Right cardiac atrium (tissue), 5 donors: Measurements from ENCODE around the gene SPATA31C1. TPM values are rescaled to one million over a fixed set of nuclear protein-coding genes. Genes with fewer than 3 reads are reported as not detected.
"Not testable (repeated sequence)": the region's sequence is repeated elsewhere in the genome, so short reads cannot be mapped to it uniquely, and the experiment has no call there.

Experiments used
- ATAC-seq, 2 donors: fragments of 200-7000 bp; cut with Tn5 transposase; one replicate each; pipeline versions ENCODE4 v1.8.0 to v1.9.1; 2020; ENCODE audit warnings: moderate library complexity in 2 of 2, mild to moderate bottlenecking in 1 of 2
- DNase-seq, 3 donors: peaks; one replicate each; pipeline ENCODE4 v3.0.0-alpha.2; 2020
- H3K27ac ChIP-seq: one replicate; pipeline ENCODE4 v1.5.1; 2013; ENCODE audit warnings: mild to moderate bottlenecking, low read length, control low read depth, moderate library complexity
- H3K27me3 ChIP-seq: one replicate; pipeline ENCODE4 v1.6.1; 2013; ENCODE audit not compliant: control insufficient read depth, insufficient read depth
- H3K4me1 ChIP-seq: one replicate; pipeline ENCODE4 v1.6.1; 2013; ENCODE audit warnings: low read length; ENCODE audit not compliant: control insufficient read depth, insufficient read depth
- H3K4me3 ChIP-seq: one replicate; pipeline ENCODE4 v1.5.1; 2013; ENCODE audit warnings: low read length, control low read depth
- H3K9me3 ChIP-seq: one replicate; pipeline ENCODE4 v1.6.1; 2013; ENCODE audit warnings: low read length; ENCODE audit not compliant: control insufficient read depth
- WGBS: extraction: QIAGEN DNeasy Blood & Tissue Kit; methylation state at CpG from one replicate; pipeline ENCODE4 v1.1.7; 2013; 5-methylcytosine and 5-hydroxymethylcytosine counted together
- intact Hi-C, 4 donors: fragments of 100-400 bp; cut with DNase I; formaldehyde crosslinking; loops; one replicate each; pipeline versions ENCODE4 v1.11.0 to v1.14.0; 2022 to 2023
- long read RNA-seq, 4 donors: library from polyadenylated mRNA; unstranded; transcript quantifications; one replicate each; pipeline ENCODE4 v2.0.0, GENCODE V29; 2020 to 2021
- polyA plus RNA-seq: library from polyadenylated mRNA; stranded (reverse); fragments of 200-250 nt; gene quantifications from one replicate; pipeline ENCODE4 v1.2.3, GENCODE V29; 2013
- total RNA-seq, 4 donors: library from RNA; stranded (reverse); fragmentation: NEBNext Ultra II Directional; extraction: Animal tissue kit (Norgen Biotek cat#: 25700); gene quantifications; one replicate each; pipeline ENCODE4 v1.2.1, GENCODE V29; 2021
- donor health status: healthy with polysubstance abuse.
- donor health status: DM: no; HTN: yes; CAD: no.
- donor health status: DM: no; HTN: no; CAD: no.
- donor health status: DM: no; HTN: yes; CAD: no; lungs with severe emphysema.
- donor health status: DM: yes; HTN: yes; CAD: no.

The SPATA31C1 gene
- total RNA-seq (not detected), polyA plus RNA-seq (not detected)
- long read RNA-seq, donor 1 = 0 reads
- long read RNA-seq, donor 2 = 0 reads
- long read RNA-seq, donor 3 = 0 reads
- long read RNA-seq, donor 4 = 0 reads

DNA sequence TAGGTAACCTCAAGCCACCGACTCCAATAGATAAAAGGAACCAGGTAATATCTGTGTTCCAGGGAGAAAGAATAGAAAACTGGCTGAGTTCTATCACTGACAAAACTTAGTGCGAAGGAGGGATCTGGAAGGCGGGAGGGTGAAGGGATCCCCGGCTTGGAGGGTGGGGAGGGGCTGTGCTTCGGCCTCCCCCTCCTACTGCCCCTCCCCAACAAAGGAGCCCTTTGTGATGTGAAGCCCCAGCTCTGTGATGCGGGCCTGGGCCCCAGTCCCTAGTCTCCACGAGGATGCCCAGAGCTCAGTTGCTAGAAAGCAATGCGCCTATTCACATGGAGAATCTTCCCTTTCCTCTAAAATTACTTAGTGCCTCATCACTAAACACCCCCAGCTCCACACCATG, at the start of gene SPATA31C1:
Gene SPATA31C1, plus strand, starts transcription at position 301 of the 400 bp plus-strand sequence.
- H3K4me3 ChIP-seq, H3K27me3 ChIP-seq, DNase-seq, H3K27ac ChIP-seq, intact Hi-C loops, H3K4me1 ChIP-seq, H3K9me3 ChIP-seq, ATAC-seq: not testable (repeated sequence)
- no CpG with 5 or more reads among the region's 8 CpGs for WGBS

DNA sequence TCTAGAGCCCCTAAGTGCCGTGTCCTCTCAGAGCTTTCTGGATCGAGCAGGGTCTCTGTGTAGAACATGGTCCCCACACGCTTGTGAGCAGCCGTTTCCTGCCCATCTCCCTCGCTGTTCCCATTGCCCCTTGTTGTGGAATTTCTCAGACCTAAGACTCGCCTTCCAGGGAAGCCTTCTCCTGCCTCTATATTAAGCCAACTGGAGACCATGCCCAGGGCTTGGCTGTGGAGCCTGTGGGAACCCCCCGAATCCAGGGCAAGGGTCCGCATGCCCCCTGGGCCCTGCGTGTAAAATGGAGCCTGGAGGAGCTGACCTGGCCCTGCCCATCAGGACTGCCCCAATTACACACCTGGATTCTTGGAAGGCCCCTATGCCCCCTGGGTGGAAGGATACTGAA, 49.6 kb upstream of the SPATA31C1 start:
- no peak overlapping the region for H3K4me3 ChIP-seq
- H3K27me3 ChIP-seq = no peaks in the 10 kb centered on the region
- 92% methylated on average over 9 of the region's 9 CpGs for WGBS
- intact Hi-C loops = no loop called here
- H3K27ac ChIP-seq = no peak overlapping the region
- no peaks in the 10 kb centered on the region for H3K4me1 ChIP-seq
- peak in 1 of 3 donors; percentile 30 for DNase-seq
- H3K9me3 ChIP-seq = no peaks in the 10 kb centered on the region
- no peak for ATAC-seq

DNA sequence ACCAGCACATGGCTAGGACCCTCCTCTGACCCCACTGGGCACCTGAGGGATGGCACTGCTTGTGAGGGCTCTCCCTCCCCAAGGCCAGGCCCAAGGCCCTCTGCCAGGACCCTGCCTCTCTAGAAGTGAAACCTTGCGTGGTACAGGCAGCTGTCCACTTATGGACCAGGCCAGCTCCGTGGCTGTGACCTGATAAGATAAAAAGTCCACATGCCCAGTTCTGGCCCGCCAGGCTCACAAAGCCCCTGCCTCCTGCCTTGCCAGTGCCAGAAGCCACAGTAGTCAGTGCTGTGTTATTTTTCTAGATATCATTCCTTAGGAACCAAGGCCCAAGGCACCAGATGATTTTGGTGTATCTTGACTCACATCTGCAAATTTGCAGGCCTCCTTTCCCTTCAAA, 49.1 kb upstream of the SPATA31C1 start:
- Histone ChIP-seq H3K9me3 (no peaks in the 10 kb centered on the region), H3K4me3 (no peak overlapping the region), H3K27me3 (no peaks in the 10 kb centered on the region), H3K27ac (no peak overlapping the region), H3K4me1 (no peaks in the 10 kb centered on the region)
- intact Hi-C loops = no loop called here
- 58% methylated on average over 3 of the region's 3 CpGs for WGBS
- ATAC-seq (no peak), DNase-seq (no peak)

DNA sequence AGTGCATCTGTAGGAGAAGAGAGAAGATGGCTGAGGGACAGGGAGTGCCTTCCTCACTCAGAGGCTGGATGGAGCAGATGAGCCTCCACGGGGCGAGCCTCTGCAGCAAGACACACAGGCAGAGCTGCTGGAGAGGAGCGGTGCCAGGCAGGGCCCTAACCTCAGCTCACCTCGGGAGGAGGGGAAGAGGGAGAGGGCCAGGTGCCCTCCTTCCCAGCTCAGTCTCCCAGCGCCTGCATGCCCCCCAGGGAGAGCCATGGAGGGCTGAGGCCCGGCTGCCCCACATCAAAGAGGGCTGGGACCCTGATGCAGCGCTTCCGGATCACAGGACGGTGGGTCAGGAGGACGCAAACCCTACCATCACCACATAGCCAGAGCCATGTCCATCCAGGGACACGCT, 48.7 kb upstream of the SPATA31C1 start:
- WGBS = 84% methylated on average over 11 of the region's 11 CpGs
- ATAC-seq (no peak), DNase-seq (peak in 1 of 3 donors; percentile 37)
- Histone ChIP-seq H3K27me3 (no peaks in the 10 kb centered on the region), H3K4me1 (no peaks in the 10 kb centered on the region), H3K27ac (no peak overlapping the region), H3K9me3 (no peaks in the 10 kb centered on the region), H3K4me3 (no peak overlapping the region)
- intact Hi-C loops = no loop called here

DNA sequence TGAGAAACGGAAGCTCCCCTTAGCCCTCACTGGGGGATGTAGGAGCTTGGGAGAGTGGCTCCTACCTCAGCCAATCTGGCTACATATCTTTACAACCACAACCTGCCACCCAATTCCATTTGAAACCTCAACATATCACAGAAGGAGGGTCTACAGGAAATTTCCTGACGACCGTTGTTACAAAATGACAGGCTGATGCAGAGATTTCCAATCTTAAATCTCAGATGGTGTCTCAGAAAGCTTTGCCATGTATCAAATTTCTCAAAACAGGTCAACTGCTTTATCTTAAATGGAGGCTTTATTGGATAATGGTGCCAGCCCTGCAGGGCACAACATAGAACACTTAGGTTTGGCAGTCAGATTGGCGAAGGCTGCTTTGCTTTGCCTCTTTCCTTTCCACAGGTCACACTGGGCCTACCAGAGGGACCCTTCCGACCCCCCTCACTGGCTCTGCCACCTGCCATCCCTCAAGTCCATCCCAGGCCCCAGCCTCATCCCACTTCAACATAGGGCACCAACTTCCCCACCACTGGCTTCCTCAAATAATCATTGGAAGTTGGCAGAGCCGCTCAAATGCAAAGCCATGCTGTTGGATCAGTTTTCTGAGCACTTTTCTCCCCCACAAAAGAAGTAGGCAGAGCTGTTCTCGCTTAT, 46.2 kb upstream of the SPATA31C1 start:
- WGBS = 83% methylated on average over 7 of the region's 7 CpGs
- Histone ChIP-seq H3K27me3 (no peaks in the 10 kb centered on the region), H3K4me3 (no peak overlapping the region), H3K4me1 (no peaks in the 10 kb centered on the region), H3K27ac (no peak overlapping the region), H3K9me3 (no peaks in the 10 kb centered on the region)
- DNase-seq = peak in 1 of 3 donors; percentile 53
- no peak for ATAC-seq
- intact Hi-C loops = no loop called here

DNA sequence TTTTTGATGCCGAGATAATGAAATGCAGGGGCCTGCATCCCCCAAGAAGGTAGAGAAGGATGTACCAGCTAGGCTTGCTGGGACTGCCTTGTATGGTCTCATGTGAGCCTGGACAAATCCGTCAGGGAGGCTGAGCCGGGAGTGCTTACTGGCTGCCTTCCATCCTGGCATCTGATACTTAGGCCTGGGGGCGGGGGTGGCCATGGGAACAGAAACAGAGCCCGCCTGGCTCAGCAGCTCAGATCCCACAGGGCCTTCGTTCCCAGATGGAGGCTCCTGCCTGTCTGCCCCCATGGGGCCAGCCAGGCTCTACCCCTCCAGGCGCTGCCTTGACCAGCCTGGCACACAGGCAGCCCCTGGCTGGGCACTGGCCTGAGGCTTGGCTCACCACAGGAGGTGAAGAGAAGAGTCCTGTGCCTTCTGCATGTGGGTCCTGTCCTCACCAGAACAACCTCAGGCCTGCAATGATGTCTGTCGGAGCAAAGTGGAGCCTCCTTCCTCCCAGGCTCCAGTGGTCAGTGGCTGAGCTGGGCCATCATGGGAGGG, 45.6 kb upstream of the SPATA31C1 start:
- WGBS = 54% methylated on average over 8 of the region's 8 CpGs
- Histone ChIP-seq H3K27ac (no peak overlapping the region), H3K4me1 (no peaks in the 10 kb centered on the region), H3K4me3 (no peak overlapping the region), H3K27me3 (no peaks in the 10 kb centered on the region), H3K9me3 (no peaks in the 10 kb centered on the region)
- no peak for DNase-seq
- no peak for ATAC-seq
- intact Hi-C loops = no loop called here

DNA sequence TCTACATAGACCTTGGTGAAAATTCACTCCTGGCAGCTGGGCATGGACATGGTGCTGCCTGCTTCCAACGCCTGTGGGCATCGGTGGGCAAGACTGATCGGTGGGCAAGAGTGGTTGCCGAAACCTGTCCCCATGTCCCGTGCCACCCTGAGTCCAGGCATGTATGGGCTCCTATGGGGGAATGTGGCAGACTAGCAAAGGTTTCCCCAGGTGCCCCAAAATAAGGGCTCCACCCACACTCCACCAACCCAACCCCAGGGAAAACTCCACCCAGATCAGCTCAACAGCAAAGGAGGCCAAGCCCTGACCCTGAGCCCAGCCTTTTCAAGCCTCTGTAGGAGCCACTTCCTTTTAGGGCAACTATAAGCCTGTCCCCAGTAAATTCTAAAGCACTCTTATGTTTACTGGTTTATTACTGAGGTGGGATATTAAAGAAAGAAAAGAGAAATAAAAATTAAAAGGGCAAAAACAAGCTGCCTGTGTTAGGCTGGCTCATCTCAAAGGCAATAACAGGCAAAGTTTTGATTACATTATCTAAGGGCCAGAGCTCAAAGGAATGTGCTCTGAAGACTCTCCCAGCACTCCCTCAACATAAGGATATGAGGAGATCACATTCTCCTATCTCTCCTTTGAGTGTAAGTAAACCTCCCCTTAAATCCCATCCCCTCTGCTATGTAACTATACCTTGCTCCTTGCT, 44.0 kb upstream of the SPATA31C1 start:
- intact Hi-C loops = no loop called here
- WGBS = 95% methylated on average over 5 of the region's 5 CpGs
- DNase-seq (no peak), ATAC-seq (peak in 1 of 2 donors; percentile 12)
- H3K9me3 ChIP-seq = no peaks in the 10 kb centered on the region
- H3K27me3 ChIP-seq = no peaks in the 10 kb centered on the region
- H3K4me1 ChIP-seq = no peaks in the 10 kb centered on the region
- H3K27ac ChIP-seq = no peak overlapping the region
- H3K4me3 ChIP-seq = no peak overlapping the region

DNA sequence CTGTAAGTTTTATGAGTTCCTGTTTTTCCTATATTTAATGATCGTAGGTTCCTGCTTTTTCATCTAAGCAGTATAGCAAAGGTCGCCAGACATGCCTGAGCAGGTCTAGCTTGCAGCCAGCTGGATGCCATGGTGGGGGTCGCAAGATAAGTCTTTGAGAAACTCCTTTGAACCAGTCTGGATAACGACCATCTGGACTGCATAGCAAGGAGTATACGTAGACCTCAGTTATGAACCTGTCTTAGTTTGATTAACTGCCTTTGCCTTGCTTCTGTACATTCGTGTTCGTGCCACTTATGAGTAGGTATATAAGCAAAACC, 43.5 kb upstream of the SPATA31C1 start:
- no peak overlapping the region for H3K27ac ChIP-seq
- DNase-seq = no peak
- no peak overlapping the region for H3K4me3 ChIP-seq
- intact Hi-C loops = no loop called here
- H3K27me3 ChIP-seq = no peaks in the 10 kb centered on the region
- 64% methylated on average over 7 of the region's 7 CpGs for WGBS
- H3K4me1 ChIP-seq = no peaks in the 10 kb centered on the region
- H3K9me3 ChIP-seq = no peaks in the 10 kb centered on the region
- no peak for ATAC-seq

DNA sequence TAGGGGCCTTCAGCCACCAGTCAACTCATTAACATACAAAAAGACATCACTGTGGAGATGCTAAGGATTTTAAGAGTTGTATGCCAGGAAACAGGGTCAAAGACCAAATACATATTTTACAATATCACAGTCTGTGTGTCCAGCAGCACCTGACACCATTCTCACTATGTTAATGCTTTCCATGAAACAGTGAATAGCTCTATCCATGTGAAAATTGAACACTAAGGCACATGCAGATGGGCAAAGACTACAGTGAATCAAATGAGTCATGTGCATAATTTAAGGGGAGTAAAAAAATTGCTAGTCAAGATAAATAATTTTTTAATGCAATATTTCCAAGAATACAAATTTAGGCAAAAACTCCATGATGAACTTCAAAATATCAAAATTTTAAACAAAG, 42.7 kb upstream of the SPATA31C1 start:
- no peaks in the 10 kb centered on the region for H3K9me3 ChIP-seq
- no peaks in the 10 kb centered on the region for H3K27me3 ChIP-seq
- no peak overlapping the region for H3K4me3 ChIP-seq
- intact Hi-C loops = no loop called here
- DNase-seq (no peak), ATAC-seq (no peak)
- no peak overlapping the region for H3K27ac ChIP-seq
- no peaks in the 10 kb centered on the region for H3K4me1 ChIP-seq

DNA sequence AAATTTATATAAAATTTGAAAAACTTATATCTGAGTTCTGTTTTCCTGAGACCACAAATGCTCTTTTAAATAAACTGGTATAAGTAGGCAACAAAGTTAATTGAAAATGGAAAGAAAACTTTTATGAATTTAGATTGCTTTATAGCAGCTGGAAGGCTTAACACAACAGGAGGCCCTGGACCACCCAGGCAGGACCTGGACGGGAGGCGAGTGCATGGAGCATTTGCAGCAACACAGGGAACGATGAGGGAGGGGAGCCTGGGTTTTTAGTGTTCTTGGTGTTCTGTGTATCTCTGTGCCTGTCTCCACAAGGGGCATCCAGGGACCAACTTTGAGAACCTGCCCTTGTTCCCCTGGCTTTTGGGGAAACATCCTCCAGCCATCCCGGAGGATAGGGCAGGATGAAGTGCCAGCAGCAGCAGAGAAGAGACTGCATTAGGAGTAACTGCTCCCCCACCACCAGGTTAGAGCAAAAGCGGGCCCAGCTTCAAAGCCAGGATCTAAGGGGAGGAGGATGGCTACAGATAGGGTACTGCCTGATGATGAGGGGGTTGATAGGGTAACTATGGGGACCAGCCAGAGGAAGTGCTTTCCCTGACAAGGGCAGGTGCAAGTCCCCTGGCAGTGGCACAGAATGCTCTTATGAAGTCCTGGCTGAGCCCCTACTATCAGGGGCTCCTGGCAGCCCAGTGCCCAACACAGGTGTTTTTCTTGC, 41.8 kb upstream of the SPATA31C1 start:
- Histone ChIP-seq H3K4me1 (no peaks in the 10 kb centered on the region), H3K4me3 (no peak overlapping the region), H3K9me3 (no peaks in the 10 kb centered on the region), H3K27me3 (no peaks in the 10 kb centered on the region), H3K27ac (no peak overlapping the region)
- no peak for DNase-seq
- WGBS = 59% methylated on average over 5 of the region's 5 CpGs
- intact Hi-C loops = no loop called here
- ATAC-seq = no peak

DNA sequence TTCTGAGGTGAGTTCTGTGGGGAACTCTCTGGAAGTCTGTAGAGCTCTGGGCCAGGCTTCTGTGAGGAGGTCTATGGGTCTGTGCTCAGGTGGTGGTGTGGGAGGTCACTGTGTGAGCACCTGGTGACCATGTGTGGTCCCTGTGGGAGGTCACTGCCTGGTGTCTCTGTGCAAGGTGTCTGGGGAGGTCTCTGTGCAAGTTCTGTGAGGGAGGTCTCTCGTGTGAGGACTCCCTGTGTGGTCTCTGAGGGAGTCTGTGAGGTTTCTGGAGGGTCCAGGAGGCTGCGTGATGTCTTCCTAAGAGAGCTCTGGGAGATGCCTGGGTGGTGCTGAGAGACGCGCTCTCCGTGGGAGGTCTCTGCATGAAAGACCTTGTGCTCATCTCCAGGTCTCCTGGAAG, 41.1 kb upstream of the SPATA31C1 start:
- DNase-seq = no peak
- 85% methylated on average over 5 of the region's 5 CpGs for WGBS

More for the DNA sequence above, 41.1 kb upstream of the SPATA31C1 start:
- no peak for ATAC-seq
- no peaks in the 10 kb centered on the region for H3K27me3 ChIP-seq
- no peak overlapping the region for H3K27ac ChIP-seq
- no peaks in the 10 kb centered on the region for H3K9me3 ChIP-seq
- intact Hi-C loops = no loop called here
- no peak overlapping the region for H3K4me3 ChIP-seq
- H3K4me1 ChIP-seq = no peaks in the 10 kb centered on the region
